IMR-90 (cell line): ENCODE measurements around the gene ASB12. TPM values are rescaled to one million over a fixed set of nuclear protein-coding genes. Genes with fewer than 3 reads are reported as not detected.

Experiments
- ATAC-seq: fragments of 200-7000 bp; cut with Tn5 transposase; 2 replicates; pipeline ENCODE4 v1.9.1; 2020; ENCODE audit warnings: low read depth, mild to moderate bottlenecking, moderate library complexity
- BruUV-seq: library from RNA; stranded (reverse); fragments of 400-500 nt; replicated peaks from 2 replicates; lab custom pipeline; 2021; lab: Mats Ljungman, UMichigan
- CTCF ChIA-PET: fragments of 300-600 bp; formaldehyde crosslinking; extraction: SDS; loops from one replicate; lab custom pipeline; 2021; ENCODE audit warnings: antibody characterized with exemption; lab: Yijun Ruan, JAX
- POLR2A ChIA-PET: fragments of 300-600 bp; sonication (Branson Sonifier 250); formaldehyde crosslinking; loops from one replicate; lab custom pipeline; 2022; ENCODE audit warnings: antibody characterized with exemption; ENCODE audit not compliant: unreplicated experiment; lab: Charles Lee
- DNase-seq: peaks from one replicate; pipeline ENCODE4 v3.0.0; 2013
- H2AFZ ChIP-seq: replicated peaks from 2 replicates; pipeline ENCODE3; 2013; ENCODE audit warnings: low read length, mild to moderate bottlenecking; ENCODE audit not compliant: poor library complexity
- H2AK5ac ChIP-seq: 2 replicates; pipeline ENCODE4 v1.6.1; 2013; ENCODE audit warnings: low read depth, low read length, inconsistent platforms
- H2AK9ac ChIP-seq: replicated peaks from 2 replicates; pipeline ENCODE3; 2013; ENCODE audit warnings: mild to moderate bottlenecking, low read depth, low read length, moderate library complexity; ENCODE audit not compliant: poor library complexity
- H2BK120ac ChIP-seq: 2 replicates; pipeline ENCODE4 v1.6.1; 2013; ENCODE audit warnings: low read depth, low read length, inconsistent platforms
- H2BK15ac ChIP-seq: 3 replicates; pipeline ENCODE4 v1.6.1; 2013; ENCODE audit warnings: low read depth, low read length, inconsistent platforms
- H2BK20ac ChIP-seq: 2 replicates; pipeline ENCODE4 v1.6.1; 2013; ENCODE audit warnings: low read depth, mild to moderate bottlenecking, inconsistent platforms, low read length, moderate library complexity
- H2BK5ac ChIP-seq: 2 replicates; pipeline ENCODE4 v1.6.1; 2013; ENCODE audit warnings: mild to moderate bottlenecking, low read depth, low read length, inconsistent platforms; ENCODE audit not compliant: poor library complexity, severe bottlenecking
- H3K14ac ChIP-seq: replicated peaks from 2 replicates; pipeline ENCODE4 v1.6.1; 2013; ENCODE audit warnings: low read depth, low read length, inconsistent platforms
- H3K18ac ChIP-seq: 2 replicates; pipeline ENCODE4 v1.6.1; 2013; ENCODE audit warnings: low read depth, low read length, control low read depth
- H3K23ac ChIP-seq: 2 replicates; pipeline ENCODE4 v1.6.1; 2013; ENCODE audit warnings: low read depth, low read length, inconsistent platforms
- H3K27ac ChIP-seq: 2 replicates; pipeline ENCODE4 v1.5.1; 2013; ENCODE audit warnings: mild to moderate bottlenecking, control low read depth, low read length; ENCODE audit not compliant: insufficient read depth
- H3K27me3 ChIP-seq: 2 replicates; pipeline ENCODE4 v1.6.1; 2013; ENCODE audit warnings: low read length; ENCODE audit not compliant: control insufficient read depth, insufficient read depth
- H3K36me3 ChIP-seq: 2 replicates; pipeline ENCODE4 v1.6.1; 2013; ENCODE audit warnings: low read length, mixed read lengths; ENCODE audit not compliant: control insufficient read depth, insufficient read depth
- H3K4ac ChIP-seq: 2 replicates; pipeline ENCODE4 v1.6.1; 2013; ENCODE audit warnings: low read depth, low read length, inconsistent platforms
- H3K4me1 ChIP-seq: 2 replicates; pipeline ENCODE4 v1.6.1; 2013; ENCODE audit warnings: low read length, mixed read lengths; ENCODE audit not compliant: control insufficient read depth, insufficient read depth
- H3K4me2 ChIP-seq: 2 replicates; pipeline ENCODE4 v1.6.1; 2013; ENCODE audit warnings: low read depth, mild to moderate bottlenecking, control low read depth, low read length, moderate library complexity
- H3K4me3 ChIP-seq: 2 replicates; pipeline ENCODE4 v1.5.1; 2013; ENCODE audit warnings: low read depth, mild to moderate bottlenecking, control low read depth, low read length, moderate library complexity; ENCODE audit not compliant: insufficient read depth
- H3K56ac ChIP-seq: 2 replicates; pipeline ENCODE4 v1.6.1; 2013; ENCODE audit warnings: low read length, inconsistent platforms; ENCODE audit not compliant: insufficient read depth; ENCODE audit errors: extremely low read depth
- H3K79me1 ChIP-seq, 2 experiments: 2 replicates each; pipeline ENCODE4 v1.6.1; 2013; ENCODE audit warnings: low read length in 2 of 2, inconsistent platforms in 1 of 2, low read depth in 1 of 2
- H3K9ac ChIP-seq: 2 replicates; pipeline ENCODE4 v1.6.1; 2013; ENCODE audit warnings: low read depth, low read length, control low read depth
- H3K9me1 ChIP-seq: 2 replicates; pipeline ENCODE4 v1.6.1; 2013; ENCODE audit warnings: low read length, inconsistent platforms; ENCODE audit not compliant: insufficient read depth
- H3K9me3 ChIP-seq: 2 replicates; pipeline ENCODE4 v1.6.1; 2013; ENCODE audit warnings: low read length; ENCODE audit not compliant: control insufficient read depth, insufficient read depth
- H4K20me1 ChIP-seq: 2 replicates; pipeline ENCODE4 v1.6.1; 2013; ENCODE audit warnings: low read length, inconsistent platforms; ENCODE audit not compliant: insufficient read depth
- H4K5ac ChIP-seq: 2 replicates; pipeline ENCODE4 v1.6.1; 2013; ENCODE audit warnings: mild to moderate bottlenecking, low read depth, low read length, control low read depth
- H4K8ac ChIP-seq, 2 experiments: 2 replicates each; pipeline ENCODE4 v1.6.1; 2013; ENCODE audit warnings: low read depth in 2 of 2, low read length in 2 of 2, control low read depth in 1 of 2, inconsistent platforms in 1 of 2
- H4K91ac ChIP-seq: 2 replicates; pipeline ENCODE4 v1.6.1; 2013; ENCODE audit warnings: low read depth, low read length, inconsistent platforms; ENCODE audit not compliant: insufficient read depth
- BHLHE40 ChIP-seq: fragments of 150-350 bp; IDR thresholded peaks from 2 replicates; pipeline ENCODE4 v1.6.1; 2016; ENCODE audit warnings: mild to moderate bottlenecking, low read depth, low read length
- CEBPB ChIP-seq: IDR thresholded peaks from 2 replicates; pipeline ENCODE4 v1.6.1; 2012; ENCODE audit warnings: low read depth, low read length, improper control_type of control experiment
- CHD1 ChIP-seq: IDR thresholded peaks from 2 replicates; pipeline ENCODE4 v1.6.1; 2012; ENCODE audit warnings: low read depth, low read length, improper control_type of control experiment
- CTCF ChIP-seq: conservative IDR thresholded peaks from 2 replicates; pipeline ENCODE4 v1.5.1; 2012; ENCODE audit warnings: mild to moderate bottlenecking, low read depth, low read length, improper control_type of control experiment
- ELK1 ChIP-seq: fragments of 150-350 bp; IDR thresholded peaks from 2 replicates; pipeline ENCODE4 v1.6.1; 2016; ENCODE audit warnings: low read depth, mild to moderate bottlenecking, low read length, moderate library complexity, borderline replicate concordance
- FOS ChIP-seq: fragments of 150-350 bp; IDR thresholded peaks from 2 replicates; pipeline ENCODE4 v1.6.1; 2016; ENCODE audit warnings: low read depth, low read length
- MAFK ChIP-seq: IDR thresholded peaks from 2 replicates; pipeline ENCODE4 v1.6.1; 2012; ENCODE audit warnings: low read depth, low read length, improper control_type of control experiment
- MAZ ChIP-seq: IDR thresholded peaks from 2 replicates; pipeline ENCODE4 v1.6.1; 2012; ENCODE audit warnings: low read depth, mild to moderate bottlenecking, low read length, improper control_type of control experiment, moderate library complexity, borderline replicate concordance
- MXI1 ChIP-seq: IDR thresholded peaks from 2 replicates; pipeline ENCODE4 v1.6.1; 2012; ENCODE audit warnings: low read depth, mild to moderate bottlenecking, low read length, moderate library complexity, borderline replicate concordance
- NFE2L2 ChIP-seq: fragments of 150-350 bp; IDR thresholded peaks from 2 replicates; pipeline ENCODE4 v1.6.1; 2016; ENCODE audit warnings: low read depth, mild to moderate bottlenecking, low read length
- POLR2A ChIP-seq: IDR thresholded peaks from 2 replicates; pipeline ENCODE4 v1.6.1; 2012; ENCODE audit warnings: mild to moderate bottlenecking, low read depth, low read length
- RAD21 ChIP-seq: IDR thresholded peaks from 2 replicates; pipeline ENCODE4 v1.6.1; 2012; ENCODE audit warnings: low read length, improper control_type of control experiment
- RCOR1 ChIP-seq: IDR thresholded peaks from 2 replicates; pipeline ENCODE4 v1.6.1; 2012; ENCODE audit warnings: mild to moderate bottlenecking, low read length, improper control_type of control experiment; ENCODE audit not compliant: insufficient replicate concordance
- RFX5 ChIP-seq: IDR thresholded peaks from 2 replicates; pipeline ENCODE4 v1.8.0; 2012; ENCODE audit warnings: low read depth, mild to moderate bottlenecking, low read length, moderate library complexity
- SMC3 ChIP-seq: fragments of 150-350 bp; IDR thresholded peaks from 2 replicates; pipeline ENCODE4 v1.6.1; 2016; ENCODE audit warnings: low read depth, mild to moderate bottlenecking, antibody characterized with exemption, low read length, moderate library complexity
- USF2 ChIP-seq: fragments of 150-350 bp; IDR thresholded peaks from 2 replicates; pipeline ENCODE4 v1.6.1; 2017; ENCODE audit warnings: mild to moderate bottlenecking, antibody characterized with exemption, low read length, low read depth
- WGBS, 2 experiments: methylation state at CpG; one replicate each; pipeline versions ENCODE4 v1.1.5 to v1.1.7; 2013; ENCODE audit warnings: missing lambda C conversion rate in 2 of 2; ENCODE audit not compliant: insufficient read length in 1 of 2; ENCODE audit errors: extremely low coverage in 2 of 2; 5-methylcytosine and 5-hydroxymethylcytosine counted together
- dilution Hi-C: fragments of 300-500 bp; cut with HindIII; formaldehyde crosslinking; loops from one replicate; pipeline ENCODE4 v1.14.3; 2018; ENCODE audit warnings: low sequenced_read_pairs; ENCODE audit not compliant: unreplicated experiment
- in situ Hi-C: fragments of 300-500 bp; cut with MboI; formaldehyde crosslinking; loops from 3 replicates; pipeline ENCODE4 v1.14.3; 2019; ENCODE audit warnings: low sequenced_read_pairs, inconsistent platforms, mixed read lengths
- intact Hi-C: fragments of 100-400 bp; cut with micrococcal nuclease; formaldehyde crosslinking; loops from 2 replicates; pipeline ENCODE4 v1.10.0; 2022
- polyA plus RNA-seq, 3 experiments: library from polyadenylated mRNA; depleted of rRNA; stranded (reverse); fragments of >200 nt; gene quantifications; 2 replicates each; pipeline ENCODE4 v1.2.3, GENCODE V29; 2012; ENCODE audit warnings: low replicate concordance in 1 of 3
- total RNA-seq: library from RNA; depleted of rRNA; stranded (reverse); fragments of >200 nt; gene quantifications from 2 replicates; pipeline ENCODE4 v1.2.3, GENCODE V29; 2012

Gene ASB12
- total and polyA plus RNA-seq, 2 of the 4 experiments (the other 2 are of a cell fraction): not detected

- Histone ChIP-seq H3K4me1 (no peaks in the 10 kb centered on the region), H4K20me1 (no peaks in the 10 kb centered on the region), H2BK15ac (no peak overlapping the region), H3K4ac (no peak overlapping the region), H4K8ac (no peak overlapping the region), H4K91ac (no peak overlapping the region), H3K79me1 (no peaks in the 10 kb centered on the region), H3K9me1 (no peaks in the 10 kb centered on the region), H3K14ac (no peak overlapping the region), H2AFZ (no peak overlapping the region), H2BK120ac (no peak overlapping the region), H3K4me3 (no peak overlapping the region), H4K5ac (no peak overlapping the region), H3K9ac (no peak overlapping the region), H2AK5ac (no peak overlapping the region), H2AK9ac (no peak overlapping the region), H3K9me3 (peaks cover 1% of the 10 kb centered on the region; the same call in 1 of the 2 replicates), H3K18ac (no peak overlapping the region), H3K36me3 (peaks cover 12% of the 10 kb centered on the region), H2BK5ac (no peak overlapping the region), H3K27ac (no peak overlapping the region), H3K4me2 (no peak overlapping the region), H3K23ac (no peak overlapping the region), H3K56ac (no peak overlapping the region), H2BK20ac (no peak overlapping the region), H3K27me3 (no peaks in the 10 kb centered on the region)
- dilution Hi-C loops: no loop called here
- ATAC-seq (no peak), DNase-seq (no peak)
- ChIA-PET POLR2A (no interaction called here), CTCF (no interaction called here)
- TF ChIP-seq SMC3 (no peak), POLR2A (no peak), MAZ (no peak), RCOR1 (no peak), BHLHE40 (no peak), RAD21 (no peak), NFE2L2 (no peak), CTCF (no peak), ELK1 (no peak), MAFK (no peak), CEBPB (no peak), RFX5 (no peak), MXI1 (no peak), USF2 (no peak), CHD1 (no peak), FOS (no peak)
- in situ Hi-C loops: no loop called here
- intact Hi-C loops: no loop called here
- 71% methylated on average over 12 of the region's 19 CpGs; no CpG with 5 or more reads in 1 of the 2 experiments for WGBS, 2 experiments
- no TSS peak for BruUV-seq
Observed at GRCh38 chrX:64191281-64192010, 39.0 kb downstream of the ASB12 start.
